Heart right ventricle (tissue), 16 donors: ENCODE results near the gene WARS2. TPM values are rescaled to one million over a fixed set of nuclear protein-coding genes. Genes with fewer than 3 reads are reported as not detected.
"Not testable (repeated sequence)": the region's sequence is repeated elsewhere in the genome, so short reads cannot be mapped to it uniquely, and the experiment has no call there.

Experiments used
- ATAC-seq, 8 donors: fragments of 200-7000 bp; cut with Tn5 transposase; one replicate each; pipeline ENCODE4 v1.9.1; 2020; ENCODE audit warnings: mild to moderate bottlenecking in 8 of 8, moderate library complexity in 8 of 8, moderate number of reproducible peaks in 1 of 8
- DNase-seq, 2 donors: peaks; one replicate each; pipeline ENCODE4 v3.0.0-alpha.2; 2020
- H3K27ac ChIP-seq, 10 donors: fragments of 200-600 bp; sonication (generic) in 2 of 10; one replicate each; pipeline versions ENCODE4 v1.5.0 to v1.8.0; 2020 to 2022; ENCODE audit warnings: mild to moderate bottlenecking in 3 of 10
- H3K27me3 ChIP-seq, 7 donors: fragments of 200-600 bp; one replicate each; pipeline ENCODE4 v1.8.0; 2021 to 2022; ENCODE audit warnings: mild to moderate bottlenecking in 2 of 7
- H3K36me3 ChIP-seq, 9 donors: fragments of 200-600 bp; sonication (generic) in 1 of 9; one replicate each; pipeline versions ENCODE4 v1.5.0 to v1.8.0; 2020 to 2022; ENCODE audit warnings: mild to moderate bottlenecking in 2 of 9
- H3K4me1 ChIP-seq, 9 donors: fragments of 200-600 bp; sonication (generic) in 1 of 9; one replicate each; pipeline versions ENCODE4 v1.5.0 to v1.8.0; 2020 to 2022; ENCODE audit warnings: mild to moderate bottlenecking in 4 of 9
- H3K4me3 ChIP-seq, 10 donors: fragments of 200-600 bp; sonication (generic) in 2 of 10; one replicate each; pipeline versions ENCODE4 v1.5.0 to v1.8.0; 2020 to 2022; ENCODE audit warnings: mild to moderate bottlenecking in 7 of 10, moderate library complexity in 2 of 10
- H3K9me3 ChIP-seq, 11 donors: fragments of 200-600 bp in 10 of 11; sonication (generic) in 2 of 11; one replicate each; pipeline versions ENCODE4 v1.5.0 to v1.8.0; 2013 to 2022; ENCODE audit warnings: mild to moderate bottlenecking in 2 of 11, control low read depth in 1 of 11, moderate library complexity in 1 of 11
- CTCF ChIP-seq, 9 donors: fragments of 200-600 bp; sonication (generic) in 2 of 9; IDR thresholded peaks; one replicate each; pipeline versions ENCODE4 v1.5.0 to v1.8.0; 2021 to 2022; ENCODE audit warnings: antibody characterized with exemption in 9 of 9, mild to moderate bottlenecking in 5 of 9, moderate library complexity in 1 of 9
- WGBS, 2 donors: extraction: QIAGEN DNeasy Blood & Tissue Kit; methylation state at CpG; one replicate each; pipeline ENCODE4 v1.1.7; 2013; ENCODE audit warnings: inconsistent platforms in 1 of 2; 5-methylcytosine and 5-hydroxymethylcytosine counted together
- intact Hi-C, 10 donors: fragments of 100-400 bp; cut with DNase I; formaldehyde crosslinking; loops; one replicate each; pipeline versions ENCODE4 v1.11.1 to v1.14.2; 2022
- polyA plus RNA-seq, 2 donors: library from polyadenylated mRNA; stranded (reverse); fragments of 200-250 nt; gene quantifications; one replicate each; pipeline ENCODE4 v1.2.3, GENCODE V29; 2013
- total RNA-seq, 10 donors: library from RNA; stranded (reverse); fragmentation: NEBNext Ultra II Directional in 3 of 10; extraction: Animal tissue kit (Norgen Biotek cat#: 25700) in 3 of 10; gene quantifications; one replicate each; pipeline versions ENCODE4 v1.2.1 to v1.2.4, GENCODE V29; 2021 to 2023
- donor health status: Arrhythmogenic right ventricular cardiomyopathy.
- donor health status: ischemic (EF 13 %, LVEDD 7.1; RV severe dilation, severe dysfunction).
- donor health status: healthy with polysubstance abuse.
- donor health status: DM: no; HTN: yes; CAD: no.
- donor health status: DM: no; HTN: no; CAD: no.
- donor health status: ischemic (EF 25% LVEDD 6.9; RV normal size, moderate dysfunction).
- donor health status: ischemic (EF 25% LVEDD 5.7; RV mildly dilated, moderate dysfunction).
- donor health status: healthy.
- donor health status: DM: yes; HTN: yes; CAD: no.
- donor health status: Ischemic cardiomyopathy.
- donor health status: ischemic (EF 35%, LVEDD 5.7; RV mildly dilated, moderate dysfunction).
- donor health status: nonischemic (EF 11% LVEDD 7.7; RV severe dilation, severe dysfunction).
- donor health status: DM: yes; HTN: yes; CAD: no.
- donor health status: PGD.
- donor health status: ischemic (EF 29% LVEDD 5.4; RV normal size, mild dysfunction).
- donor health status: nonischemic (EF 23%, LVEDD 6.1; RV moderate dilation, normal function).

WARS2 gene
- total and polyA plus RNA-seq, 12 donors = 3.5 to 15.4 (median 11.3) TPM

DNA sequence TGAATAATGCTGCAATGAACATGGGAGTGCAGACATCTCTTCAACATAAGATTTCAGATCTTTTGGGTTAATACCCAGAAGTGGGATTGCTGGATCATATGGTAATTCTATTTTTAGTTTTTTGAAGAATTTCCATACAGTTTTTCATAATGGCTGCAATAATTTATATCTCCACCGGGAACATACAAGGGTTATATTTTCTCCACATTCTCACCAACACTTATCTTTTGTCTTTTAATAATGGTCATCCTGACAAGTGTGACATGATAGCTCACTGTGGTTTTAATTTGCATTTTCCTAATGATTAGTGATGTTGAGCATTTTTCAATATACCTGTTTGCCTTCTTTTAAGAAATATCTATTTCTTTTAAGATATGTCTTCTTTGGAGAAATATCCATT, 44.5 kb upstream of the WARS2 start:
- Histone ChIP-seq H3K9me3 (peaks cover 0 to 12% (median 0%) of the 10 kb centered on the region in 11 donors), H3K4me3 (no peak overlapping the region), H3K27ac (no peak overlapping the region), H3K4me1 (no peaks in the 10 kb centered on the region), H3K36me3 (peaks cover 0 to 9% (median 0%) of the 10 kb centered on the region in 9 donors), H3K27me3 (no peaks in the 10 kb centered on the region)
- TF ChIP-seq CTCF (IDR thresholded peaks at IDR 0.05) = no peak
- intact Hi-C loops = no loop called here
- 87 to 89% methylated on average over 1 of the region's 1 CpG for WGBS, 2 donors
- no peak for DNase-seq
- no peak for ATAC-seq

DNA sequence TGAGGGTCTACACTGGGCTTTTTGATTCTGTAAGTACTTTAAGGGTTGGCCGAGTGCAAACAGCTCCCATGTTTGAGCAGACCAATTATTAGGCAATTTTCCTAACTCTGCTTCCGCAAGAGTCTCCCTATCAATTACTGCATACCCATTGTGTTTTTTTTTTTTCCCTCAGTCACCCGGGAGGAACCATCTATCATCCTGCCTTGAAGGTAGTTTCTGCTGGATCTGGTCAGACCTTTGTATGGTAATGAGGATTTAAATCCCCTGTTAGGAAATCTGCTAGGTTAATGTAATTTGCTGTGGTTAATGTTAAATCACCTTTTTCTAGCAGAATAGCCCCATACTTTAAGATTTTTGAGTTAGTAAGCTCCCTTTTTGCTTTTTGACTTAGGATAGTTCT, 40.8 kb upstream of the WARS2 start:
- H3K4me3 ChIP-seq = no peak overlapping the region
- ATAC-seq = no peak
- DNase-seq = no peak
- H3K36me3 ChIP-seq = peaks cover 0 to 22% (median 0%) of the 10 kb centered on the region in 9 donors
- no peaks in the 10 kb centered on the region for H3K4me1 ChIP-seq
- H3K27ac ChIP-seq = no peak overlapping the region
- no peaks in the 10 kb centered on the region for H3K27me3 ChIP-seq
- intact Hi-C loops = no loop called here
- peaks cover 0 to 17% (median 0%) of the 10 kb centered on the region in 11 donors for H3K9me3 ChIP-seq
- no peak for TF ChIP-seq CTCF (IDR thresholded peaks at IDR 0.05)
- 82 to 86% methylated on average over 3 of the region's 3 CpGs for WGBS, 2 donors

DNA sequence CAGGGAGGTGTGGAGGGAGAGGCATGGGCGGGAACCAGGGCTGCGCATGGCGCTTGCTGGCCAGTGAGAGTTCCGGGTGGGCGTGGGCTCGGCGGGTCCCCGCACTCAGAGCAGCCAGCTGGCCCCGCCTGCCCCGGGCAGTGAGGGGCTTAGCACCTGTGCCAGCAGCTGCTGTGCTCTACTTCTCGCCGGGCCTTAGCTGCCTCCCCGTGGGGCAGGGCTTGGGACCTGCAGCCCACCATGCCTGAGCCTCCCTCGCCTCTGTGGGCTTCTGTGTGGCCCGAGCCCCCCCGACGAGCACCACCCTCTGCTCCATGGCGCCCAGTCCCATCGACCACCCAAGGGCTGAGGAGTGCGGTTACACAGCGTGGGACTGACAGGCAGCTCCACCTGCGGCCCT, 38.6 kb upstream of the WARS2 start:
- H3K4me3 ChIP-seq = no peak overlapping the region
- ATAC-seq (no peak), DNase-seq (no peak)
- intact Hi-C loops = no loop called here
- peaks cover 0 to 19% (median 0%) of the 10 kb centered on the region in 9 donors for H3K36me3 ChIP-seq
- no peak for TF ChIP-seq CTCF (IDR thresholded peaks at IDR 0.05)
- no peaks in the 10 kb centered on the region for H3K4me1 ChIP-seq
- H3K27me3 ChIP-seq = no peaks in the 10 kb centered on the region
- no peak overlapping the region for H3K27ac ChIP-seq
- peaks cover 0 to 17% (median 0%) of the 10 kb centered on the region in 11 donors for H3K9me3 ChIP-seq
- 98 to 100% methylated on average over 22 of the region's 22 CpGs for WGBS, 2 donors

DNA sequence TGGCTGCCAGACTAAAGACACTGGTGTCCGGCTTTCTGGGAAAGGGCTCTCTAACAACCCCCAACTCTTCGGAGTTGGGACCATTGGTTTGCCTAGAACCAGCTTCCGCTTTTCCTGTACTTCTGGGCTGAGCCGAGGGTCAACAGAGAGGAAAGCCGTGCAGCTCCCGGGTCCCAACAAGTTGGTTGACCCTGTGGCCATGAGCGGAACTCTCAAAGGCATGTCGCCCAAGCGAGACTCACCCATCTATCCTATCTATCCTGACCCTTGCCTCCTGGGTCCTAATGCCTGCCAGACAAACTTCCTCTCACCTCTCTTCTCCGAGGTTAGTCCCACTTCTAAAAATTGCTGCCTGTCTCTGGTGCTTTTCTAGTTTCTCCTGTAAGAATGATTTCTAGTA, 32.5 kb upstream of the WARS2 start:
- H3K27ac ChIP-seq, DNase-seq, ATAC-seq, H3K27me3 ChIP-seq, H3K4me1 ChIP-seq, H3K4me3 ChIP-seq, intact Hi-C loops, H3K9me3 ChIP-seq: not testable (repeated sequence)
- peaks cover 0 to 22% (median 7%) of the 10 kb centered on the region in 9 donors for H3K36me3 ChIP-seq
- WGBS, 2 donors = 95 to 98% methylated on average over 10 of the region's 10 CpGs

GRCh38 chr1:119171381-119172010, 31.0 kb upstream of the WARS2 start:
- H3K9me3 ChIP-seq, intact Hi-C loops, H3K27ac ChIP-seq, H3K4me3 ChIP-seq, DNase-seq, ATAC-seq, H3K27me3 ChIP-seq, H3K4me1 ChIP-seq: not testable (repeated sequence)
- H3K36me3 ChIP-seq = peaks cover 0 to 30% (median 7%) of the 10 kb centered on the region in 9 donors
- WGBS, 2 donors = 96 to 97% methylated on average over 30 to 34 of the region's 34 CpGs
